Neutrophil (primary cell): ENCODE data around the gene ASTN1.

ENCODE experiments used
- H3K27ac ChIP-seq: fragments of 200-600 bp; sonication (generic); 2 replicates; pipeline ENCODE4 v1.5.1; 2016; ENCODE audit warnings: mild to moderate bottlenecking, moderate library complexity
- H3K27me3 ChIP-seq: fragments of 200-600 bp; sonication (generic); 2 replicates; pipeline ENCODE4 v1.6.0; 2016; ENCODE audit warnings: mild to moderate bottlenecking
- H3K36me3 ChIP-seq: fragments of 200-600 bp; sonication (generic); 2 replicates; pipeline ENCODE4 v1.5.1; 2017
- H3K4me1 ChIP-seq, 2 experiments: fragments of 200-600 bp in 1 of 2; sonication (generic) in 1 of 2; 1 replicate in 1 of 2; 2 replicates in 1 of 2; pipeline versions ENCODE4 v1.5.1 to v1.6.1; 2013 to 2016; ENCODE audit warnings: low read depth in 1 of 2, low read length in 1 of 2, mild to moderate bottlenecking in 1 of 2, moderate library complexity in 1 of 2; ENCODE audit not compliant: control insufficient read depth in 1 of 2, insufficient read depth in 1 of 2
- H3K4me3 ChIP-seq, 2 experiments: fragments of 200-600 bp in 1 of 2; sonication (generic) in 1 of 2; 1 replicate in 1 of 2; 2 replicates in 1 of 2; pipeline ENCODE4 v1.5.1; 2013 to 2016; ENCODE audit warnings: low read depth in 1 of 2, low read length in 1 of 2, mild to moderate bottlenecking in 1 of 2, moderate library complexity in 1 of 2
- H3K9me3 ChIP-seq: fragments of 200-600 bp; sonication (generic); 2 replicates; pipeline ENCODE4 v1.5.1; 2016
- TF ChIP-seq, protein P1 (sequence below): fragments of 200-600 bp; sonication (generic); IDR thresholded peaks from 2 replicates; pipeline ENCODE4 v1.5.1; 2016; ENCODE audit warnings: antibody characterized with exemption

Gene ASTN1

GRCh38 chr1:176885751-176886150 is 278.8 kb downstream of the ASTN1 start:
- no peak overlapping the region for H3K4me3 ChIP-seq
- no peaks in the 10 kb centered on the region for H3K36me3 ChIP-seq
- H3K4me1 ChIP-seq, result no peaks in the 10 kb centered on the region
- no peaks in the 10 kb centered on the region for H3K9me3 ChIP-seq
- H3K27me3 ChIP-seq, result no peaks in the 10 kb centered on the region
- H3K27ac ChIP-seq, result no peak overlapping the region
- TF ChIP-seq, protein P1, sequence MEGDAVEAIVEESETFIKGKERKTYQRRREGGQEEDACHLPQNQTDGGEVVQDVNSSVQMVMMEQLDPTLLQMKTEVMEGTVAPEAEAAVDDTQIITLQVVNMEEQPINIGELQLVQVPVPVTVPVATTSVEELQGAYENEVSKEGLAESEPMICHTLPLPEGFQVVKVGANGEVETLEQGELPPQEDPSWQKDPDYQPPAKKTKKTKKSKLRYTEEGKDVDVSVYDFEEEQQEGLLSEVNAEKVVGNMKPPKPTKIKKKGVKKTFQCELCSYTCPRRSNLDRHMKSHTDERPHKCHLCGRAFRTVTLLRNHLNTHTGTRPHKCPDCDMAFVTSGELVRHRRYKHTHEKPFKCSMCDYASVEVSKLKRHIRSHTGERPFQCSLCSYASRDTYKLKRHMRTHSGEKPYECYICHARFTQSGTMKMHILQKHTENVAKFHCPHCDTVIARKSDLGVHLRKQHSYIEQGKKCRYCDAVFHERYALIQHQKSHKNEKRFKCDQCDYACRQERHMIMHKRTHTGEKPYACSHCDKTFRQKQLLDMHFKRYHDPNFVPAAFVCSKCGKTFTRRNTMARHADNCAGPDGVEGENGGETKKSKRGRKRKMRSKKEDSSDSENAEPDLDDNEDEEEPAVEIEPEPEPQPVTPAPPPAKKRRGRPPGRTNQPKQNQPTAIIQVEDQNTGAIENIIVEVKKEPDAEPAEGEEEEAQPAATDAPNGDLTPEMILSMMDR, result no peak

DNA sequence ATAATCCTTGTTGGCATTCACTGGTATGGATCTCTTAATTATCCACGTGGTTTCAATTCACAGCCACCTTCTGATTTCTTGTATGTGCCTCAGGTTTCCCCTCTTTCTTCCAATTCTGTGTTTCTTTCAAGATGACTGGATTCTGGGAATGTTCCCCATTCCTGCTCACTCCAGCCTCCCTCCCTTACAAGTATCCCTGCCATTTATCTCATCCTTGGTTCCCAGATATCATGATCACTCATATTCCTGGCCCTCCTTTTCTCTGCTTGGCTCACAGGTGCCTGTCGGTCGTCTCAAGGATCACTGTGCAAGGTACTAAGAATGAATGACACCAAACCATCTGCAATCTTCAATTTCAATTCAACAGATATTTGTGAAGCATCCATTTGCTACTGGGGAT is 279.2 kb downstream of the ASTN1 start:
- Histone ChIP-seq H3K27me3 (no peaks in the 10 kb centered on the region), H3K36me3 (no peaks in the 10 kb centered on the region), H3K4me1 (no peaks in the 10 kb centered on the region), H3K27ac (no peak overlapping the region), H3K9me3 (no peaks in the 10 kb centered on the region), H3K4me3 (no peak overlapping the region)
- TF ChIP-seq, protein P1, result no peak

DNA sequence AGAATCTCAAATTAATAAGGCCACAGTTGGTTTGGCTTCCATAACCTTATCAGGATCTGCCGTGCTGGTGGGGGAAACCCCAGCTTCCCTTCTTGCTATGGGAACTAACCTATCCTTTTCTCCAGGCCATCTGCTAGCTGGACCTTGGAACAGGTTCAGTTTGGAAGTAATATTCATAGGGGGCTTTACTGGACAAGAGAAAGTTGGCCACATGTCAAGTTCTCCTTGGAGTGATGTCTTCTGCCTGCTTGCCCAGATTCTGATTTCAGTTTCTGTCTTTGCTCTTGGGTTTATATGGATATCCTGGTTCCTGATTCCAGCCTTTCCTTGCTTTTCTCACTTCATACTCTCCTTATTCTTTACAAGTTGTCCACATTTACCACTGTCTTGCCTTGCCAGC is 279.6 kb downstream of the ASTN1 start:
- H3K4me1 ChIP-seq, result no peaks in the 10 kb centered on the region
- H3K4me3 ChIP-seq, result no peak overlapping the region
- no peaks in the 10 kb centered on the region for H3K36me3 ChIP-seq
- H3K27ac ChIP-seq, result no peak overlapping the region
- TF ChIP-seq, protein P1, result no peak
- H3K9me3 ChIP-seq, result no peaks in the 10 kb centered on the region
- no peaks in the 10 kb centered on the region for H3K27me3 ChIP-seq

- H3K9me3 ChIP-seq, result no peaks in the 10 kb centered on the region
- no peaks in the 10 kb centered on the region for H3K27me3 ChIP-seq
- H3K4me1 ChIP-seq, result no peaks in the 10 kb centered on the region
- no peak overlapping the region for H3K27ac ChIP-seq
- no peaks in the 10 kb centered on the region for H3K36me3 ChIP-seq
- no peak overlapping the region for H3K4me3 ChIP-seq
- TF ChIP-seq, protein P1, result no peak
These were observed 280.2 kb downstream of the ASTN1 start for GRCh38 chr1:176884286-176884685.

DNA sequence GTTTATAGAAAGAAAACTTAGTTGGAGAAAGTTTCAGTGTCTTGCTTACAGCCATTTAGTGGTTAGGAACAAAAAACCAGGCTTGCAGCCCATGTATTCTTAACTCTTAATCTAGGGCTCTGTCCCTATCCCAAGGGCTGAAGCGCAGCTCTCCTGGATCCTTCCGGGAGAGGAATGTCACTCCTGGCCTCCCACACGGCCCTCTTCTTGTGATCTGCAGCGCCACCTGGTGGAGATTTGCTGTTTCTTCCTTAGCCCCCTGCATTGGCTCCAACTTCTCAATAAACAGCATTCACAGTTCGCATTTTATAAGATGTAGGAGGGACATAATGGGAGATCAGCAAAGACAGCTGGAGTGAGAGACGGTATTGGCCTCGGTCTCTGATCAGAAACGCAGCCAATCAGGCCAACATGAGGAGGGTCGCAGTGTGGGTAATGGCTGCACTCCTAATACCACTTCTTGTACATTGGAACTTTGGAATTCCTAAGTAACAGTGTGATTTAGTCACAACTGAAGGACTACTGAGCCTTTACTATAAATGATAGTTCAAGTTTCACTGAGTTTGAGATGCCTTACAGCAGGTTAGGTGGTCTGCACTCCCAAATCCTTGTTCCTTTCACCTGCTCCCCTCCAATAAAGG is 283.4 kb downstream of the ASTN1 start:
- H3K36me3 ChIP-seq, result no peaks in the 10 kb centered on the region
- H3K4me3 ChIP-seq, result no peak overlapping the region
- no peaks in the 10 kb centered on the region for H3K27me3 ChIP-seq
- H3K9me3 ChIP-seq, result no peaks in the 10 kb centered on the region
- TF ChIP-seq, protein P1, result peak; percentile 56
- no peaks in the 10 kb centered on the region for H3K4me1 ChIP-seq
- H3K27ac ChIP-seq, result no peak overlapping the region
